ENCODE data around the gene RBM39. TPM values are rescaled to one million over a fixed set of nuclear protein-coding genes. Genes with fewer than 3 reads are reported as not detected.
"Not testable (repeated sequence)": the region's sequence is repeated elsewhere in the genome, so short reads cannot be mapped to it uniquely, and the experiment has no call there.

RBM39 gene
- total RNA-seq, 3 donors from 2014 or later: 226 to 303 (median 300) TPM

DNA sequence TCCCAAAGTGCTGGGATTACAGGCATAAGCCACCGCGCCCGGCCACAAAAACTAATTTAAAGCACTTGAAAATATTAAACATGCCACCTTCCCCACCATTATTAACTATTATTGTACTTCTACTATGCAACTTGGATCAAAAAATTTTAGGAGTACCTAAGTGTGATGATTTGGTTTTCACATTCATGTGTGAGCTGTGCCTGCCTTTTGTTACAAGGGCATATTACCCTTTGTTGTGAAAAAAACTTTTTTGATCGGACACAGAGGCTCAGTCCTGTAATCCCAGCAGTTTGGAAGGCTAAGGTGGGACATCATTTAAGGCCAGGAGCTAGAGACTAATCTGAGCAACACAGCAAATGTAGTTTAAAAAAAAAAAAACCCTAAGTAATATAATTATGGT, 25.7 kb downstream of the RBM39 start:
- Histone ChIP-seq H3K4me1 (ENCODE audit: low read depth) (no peaks in the 10 kb centered on the region), H3K36me3 (ENCODE audit: low read depth) (peaks cover 63% of the 10 kb centered on the region), H3K4me3 (no peak overlapping the region), H3K9me3 (no peaks in the 10 kb centered on the region)
- no peak for DNase-seq
- TF ChIP-seq, protein P1, sequence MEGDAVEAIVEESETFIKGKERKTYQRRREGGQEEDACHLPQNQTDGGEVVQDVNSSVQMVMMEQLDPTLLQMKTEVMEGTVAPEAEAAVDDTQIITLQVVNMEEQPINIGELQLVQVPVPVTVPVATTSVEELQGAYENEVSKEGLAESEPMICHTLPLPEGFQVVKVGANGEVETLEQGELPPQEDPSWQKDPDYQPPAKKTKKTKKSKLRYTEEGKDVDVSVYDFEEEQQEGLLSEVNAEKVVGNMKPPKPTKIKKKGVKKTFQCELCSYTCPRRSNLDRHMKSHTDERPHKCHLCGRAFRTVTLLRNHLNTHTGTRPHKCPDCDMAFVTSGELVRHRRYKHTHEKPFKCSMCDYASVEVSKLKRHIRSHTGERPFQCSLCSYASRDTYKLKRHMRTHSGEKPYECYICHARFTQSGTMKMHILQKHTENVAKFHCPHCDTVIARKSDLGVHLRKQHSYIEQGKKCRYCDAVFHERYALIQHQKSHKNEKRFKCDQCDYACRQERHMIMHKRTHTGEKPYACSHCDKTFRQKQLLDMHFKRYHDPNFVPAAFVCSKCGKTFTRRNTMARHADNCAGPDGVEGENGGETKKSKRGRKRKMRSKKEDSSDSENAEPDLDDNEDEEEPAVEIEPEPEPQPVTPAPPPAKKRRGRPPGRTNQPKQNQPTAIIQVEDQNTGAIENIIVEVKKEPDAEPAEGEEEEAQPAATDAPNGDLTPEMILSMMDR (IDR thresholded peaks at IDR 0.05): no peak
- intact Hi-C loops (cut with DNase I, micrococcal nuclease): no loop called here
- ATAC-seq: no peak

DNA sequence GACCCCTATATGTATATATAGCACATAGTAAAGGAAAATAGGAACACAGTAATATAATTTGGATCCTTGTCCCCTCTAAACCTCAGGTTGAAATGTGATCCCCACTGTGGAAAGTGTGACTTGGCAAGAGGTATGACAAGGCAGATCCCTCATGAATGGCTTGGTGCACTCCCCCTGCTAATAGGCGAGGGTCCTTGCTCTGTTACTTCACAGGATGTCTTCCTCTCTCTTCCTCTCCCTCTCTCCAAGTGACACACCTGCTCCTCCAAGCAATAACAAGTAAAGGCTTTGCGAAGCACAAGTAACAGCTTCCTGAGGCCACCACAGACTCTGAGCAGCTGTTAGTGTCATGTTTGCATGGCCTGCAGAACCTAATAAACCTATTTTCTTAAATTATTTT, 26.4 kb downstream of the RBM39 start:
- ATAC-seq: no peak
- no peaks in the 10 kb centered on the region for H3K4me1 ChIP-seq (ENCODE audit: low read depth)
- peaks cover 60% of the 10 kb centered on the region for H3K36me3 ChIP-seq (ENCODE audit: low read depth)
- no peak for DNase-seq
- TF ChIP-seq, protein P1 (IDR thresholded peaks at IDR 0.05): no peak
- H3K4me3 ChIP-seq: no peak overlapping the region
- H3K9me3 ChIP-seq: no peaks in the 10 kb centered on the region
- intact Hi-C loops (cut with DNase I, micrococcal nuclease): no loop called here

DNA sequence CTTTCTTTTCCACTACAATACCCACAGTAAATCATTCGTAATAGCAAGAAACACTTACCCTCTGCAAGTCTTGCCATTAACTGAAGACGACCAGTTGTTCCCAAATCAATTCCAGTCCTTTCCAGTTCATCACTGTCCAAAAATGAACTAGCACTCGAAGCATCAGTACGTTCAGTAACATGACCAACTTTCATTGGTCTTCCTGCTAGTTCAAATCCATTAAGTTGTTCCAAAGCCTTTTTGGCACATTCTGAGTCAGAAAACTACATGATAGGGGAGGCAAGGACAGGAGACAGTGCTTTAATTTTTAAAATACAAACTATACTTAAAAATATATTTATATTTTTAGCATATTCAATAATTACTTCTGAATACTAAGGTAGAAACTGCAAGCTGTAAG, 27.9 kb downstream of the RBM39 start:
- no peaks in the 10 kb centered on the region for H3K4me1 ChIP-seq (ENCODE audit: low read depth)
- intact Hi-C loops (cut with DNase I, micrococcal nuclease): no loop called here
- no peak overlapping the region for H3K4me3 ChIP-seq
- ATAC-seq (no peak), DNase-seq (no peak)
- H3K36me3 ChIP-seq (ENCODE audit: low read depth): peaks cover 46% of the 10 kb centered on the region
- TF ChIP-seq, protein P1 (IDR thresholded peaks at IDR 0.05): no peak
- no peaks in the 10 kb centered on the region for H3K9me3 ChIP-seq

DNA sequence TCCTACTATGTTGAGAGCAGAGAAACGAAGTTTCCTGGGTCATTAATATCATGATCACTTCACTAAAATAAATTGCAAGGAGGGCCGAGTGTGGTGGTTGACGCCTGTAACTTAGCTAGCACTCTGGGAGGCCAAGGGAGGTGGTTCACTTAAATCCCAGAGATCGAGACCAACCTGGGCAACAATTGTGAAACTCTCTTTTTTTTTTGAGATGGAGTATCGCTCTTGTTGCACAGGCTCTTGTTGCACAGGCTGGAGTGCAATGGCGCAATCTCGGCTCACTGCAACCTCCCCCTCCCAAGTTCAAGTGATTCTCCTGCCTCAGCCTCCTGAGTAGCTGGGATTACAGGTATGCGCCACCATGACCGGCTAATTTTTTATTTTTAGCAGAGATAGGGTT, 28.9 kb downstream of the RBM39 start:
- intact Hi-C loops (cut with DNase I, micrococcal nuclease); ATAC-seq; H3K9me3 ChIP-seq; H3K4me3 ChIP-seq; DNase-seq; H3K4me1 ChIP-seq (ENCODE audit: low read depth): not testable (repeated sequence)
- H3K36me3 ChIP-seq (ENCODE audit: low read depth): peaks cover 45% of the 10 kb centered on the region

DNA sequence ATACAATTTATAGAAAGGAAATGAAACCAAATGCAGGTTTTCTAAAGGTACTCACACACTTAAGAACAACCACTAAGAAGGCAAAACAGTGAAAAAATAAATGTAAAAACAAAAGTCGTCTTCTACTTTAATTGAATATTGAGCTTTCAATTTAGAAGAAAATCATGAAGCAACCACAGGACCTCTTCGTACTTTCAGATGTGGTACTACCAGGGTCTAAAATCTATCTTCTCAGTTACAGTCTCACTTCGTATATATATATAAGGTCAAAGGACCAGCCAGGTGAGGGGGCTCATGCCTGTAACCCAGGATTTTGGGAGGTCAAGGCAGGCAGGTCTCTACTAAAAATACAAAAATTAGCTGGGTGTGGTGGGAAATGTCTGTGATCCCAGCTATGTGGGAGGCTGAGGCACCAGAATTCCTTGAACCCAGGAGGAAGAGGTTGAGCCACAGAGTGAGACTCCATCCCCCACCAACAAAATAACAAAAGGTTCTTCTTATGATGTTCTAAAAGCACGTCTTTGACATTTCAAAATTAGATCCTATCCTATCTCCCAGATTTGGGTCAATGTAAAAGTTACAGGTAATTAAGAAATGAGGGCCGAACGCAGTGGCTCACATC, 30.4 kb downstream of the RBM39 start:
- Histone ChIP-seq H3K4me3 (no peak overlapping the region), H3K9me3 (no peaks in the 10 kb centered on the region), H3K4me1 (ENCODE audit: low read depth) (no peaks in the 10 kb centered on the region), H3K36me3 (ENCODE audit: low read depth) (peaks cover 37% of the 10 kb centered on the region)
- no peak for DNase-seq
- no peak for ATAC-seq
- intact Hi-C loops (cut with DNase I, micrococcal nuclease): no loop called here
- TF ChIP-seq, protein P1 (IDR thresholded peaks at IDR 0.05): no peak

DNA sequence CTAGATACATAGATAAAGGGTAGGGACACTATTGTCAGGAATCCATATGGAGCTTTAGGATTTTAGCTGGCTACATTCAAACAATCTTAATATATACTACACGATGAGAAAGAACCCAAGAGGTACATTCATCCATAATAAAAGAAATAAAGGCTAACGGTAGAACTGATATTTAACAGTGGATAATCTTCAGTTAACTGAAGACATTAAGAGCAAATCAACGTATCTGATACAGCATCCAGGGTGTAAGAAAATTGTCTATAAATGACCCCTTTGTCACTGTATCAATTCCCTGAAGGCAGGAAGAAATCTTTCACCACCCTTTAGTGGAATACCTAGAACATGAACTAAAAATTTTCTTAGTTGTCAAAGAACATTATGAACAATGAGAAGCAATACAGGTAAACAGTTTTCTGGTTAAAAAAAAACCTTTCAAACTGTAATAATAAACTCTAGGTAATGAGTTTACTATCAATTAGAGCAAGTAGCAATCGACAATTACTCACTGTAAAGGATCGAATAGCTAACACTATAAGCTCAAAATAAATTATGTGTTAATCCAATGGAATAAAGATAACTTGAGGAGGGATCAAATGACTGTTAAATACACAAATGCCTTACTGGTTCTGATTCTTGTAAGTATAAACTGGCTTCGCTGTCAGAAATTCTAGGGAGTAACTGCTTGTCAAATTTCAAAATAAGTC, 31.0 kb downstream of the RBM39 start:
- no peak for ATAC-seq
- intact Hi-C loops (cut with DNase I, micrococcal nuclease): no loop called here
- H3K4me3 ChIP-seq: no peak overlapping the region
- no peak for DNase-seq
- TF ChIP-seq, protein P1 (IDR thresholded peaks at IDR 0.05): no peak
- H3K4me1 ChIP-seq (ENCODE audit: low read depth): no peaks in the 10 kb centered on the region
- no peaks in the 10 kb centered on the region for H3K9me3 ChIP-seq
- peaks cover 33% of the 10 kb centered on the region for H3K36me3 ChIP-seq (ENCODE audit: low read depth)
